Upper lobe of left lung (tissue), 4 donors: Measurements from ENCODE around the gene MED27.

Experiments
- CTCF ChIP-seq, 6 experiments: fragments of 450-650 bp in 4 of 6; fragments of 200-600 bp in 2 of 6; sonication (generic) in 2 of 6; IDR thresholded peaks; one replicate each; pipeline ENCODE4 v1.5.1; 2016 to 2019; ENCODE audit warnings: antibody characterized with exemption in 6 of 6
- POLR2A ChIP-seq, 4 donors: fragments of 450-650 bp; IDR thresholded peaks; one replicate each; pipeline ENCODE4 v1.5.1; 2016 to 2017; ENCODE audit warnings: antibody characterized with exemption in 4 of 4, mild to moderate bottlenecking in 2 of 4

- TF ChIP-seq POLR2A (IDR thresholded peaks at IDR 0.05) (no peak), CTCF (IDR thresholded peaks at IDR 0.05) (no peak)
Observed at GRCh38 chr9:131879181-131879910, 200.3 kb downstream of the MED27 start.
